ENCODE data around the gene SLCO4C1. TPM values are rescaled to one million over a fixed set of nuclear protein-coding genes. Genes with fewer than 3 reads are reported as not detected.

Gene SLCO4C1
- total RNA-seq, 1 experiment from 2014 or later: under 0.01 TPM

DNA sequence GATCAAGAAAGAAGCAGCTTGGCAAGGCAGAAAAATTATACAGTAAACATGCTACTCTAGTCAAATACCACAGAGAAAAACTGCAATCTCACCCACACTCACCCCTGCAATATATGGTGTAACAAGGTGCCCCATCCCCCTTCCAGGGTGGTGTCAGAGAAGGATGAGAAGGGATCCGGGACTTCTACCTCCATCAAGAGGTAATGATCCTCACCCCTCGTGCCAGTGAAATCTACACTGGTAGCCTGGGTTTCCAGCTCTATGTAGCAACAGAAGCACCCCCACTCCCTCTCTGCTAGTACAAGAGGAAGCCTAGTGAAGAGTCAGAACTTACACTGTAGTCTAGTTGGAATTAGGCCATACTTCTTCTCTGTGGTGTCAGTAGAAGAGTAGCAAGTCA lies 18.9 kb downstream of the SLCO4C1 start:
- no peak for DNase-seq (ENCODE audit: low read depth)

GRCh38 chr5:102271759-102272158 lies 24.3 kb downstream of the SLCO4C1 start:
- DNase-seq (ENCODE audit: low read depth): no peak

- no peak for DNase-seq (ENCODE audit: low read depth)
Measured at GRCh38 chr5:102270036-102270435, 26.0 kb downstream of the SLCO4C1 start.

- DNase-seq (ENCODE audit: low read depth): no peak
Measured at GRCh38 chr5:102262688-102263087, 33.4 kb downstream of the SLCO4C1 start.

DNA sequence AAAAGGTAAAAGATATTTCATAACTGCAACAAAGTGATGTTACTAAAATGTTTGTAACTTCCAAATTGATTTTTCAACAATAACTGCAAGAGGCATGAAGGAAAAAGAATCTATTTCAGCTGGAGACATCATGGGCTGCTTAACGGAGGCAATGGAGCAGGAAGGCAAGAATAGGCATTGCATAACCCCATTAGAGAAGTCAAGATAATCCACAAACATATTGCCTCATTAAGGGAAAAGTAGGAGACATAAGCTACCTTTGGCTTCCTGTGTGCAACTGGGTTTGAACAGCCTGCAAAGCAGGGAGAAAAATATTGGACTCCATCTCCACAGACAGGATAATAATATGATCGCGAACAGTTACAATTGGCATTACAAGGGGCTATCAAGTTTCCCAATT lies 46.7 kb downstream of the SLCO4C1 start:
- no peak for DNase-seq (ENCODE audit: low read depth)

GRCh38 chr5:102243213-102243612 lies 52.9 kb downstream of the SLCO4C1 start:
- DNase-seq (ENCODE audit: low read depth): no peak

GRCh38 chr5:102241809-102242421 lies 54.2 kb downstream of the SLCO4C1 start:
- no peak for DNase-seq (ENCODE audit: low read depth)

- DNase-seq (ENCODE audit: low read depth): no peak
Measured at GRCh38 chr5:102231693-102232619, 64.1 kb downstream of the SLCO4C1 start.

- DNase-seq (ENCODE audit: low read depth): no peak
Measured at GRCh38 chr5:102229685-102230084, 66.4 kb downstream of the SLCO4C1 start.

GRCh38 chr5:102226321-102226720 lies 69.8 kb downstream of the SLCO4C1 start:
- DNase-seq (ENCODE audit: low read depth): no peak

DNA sequence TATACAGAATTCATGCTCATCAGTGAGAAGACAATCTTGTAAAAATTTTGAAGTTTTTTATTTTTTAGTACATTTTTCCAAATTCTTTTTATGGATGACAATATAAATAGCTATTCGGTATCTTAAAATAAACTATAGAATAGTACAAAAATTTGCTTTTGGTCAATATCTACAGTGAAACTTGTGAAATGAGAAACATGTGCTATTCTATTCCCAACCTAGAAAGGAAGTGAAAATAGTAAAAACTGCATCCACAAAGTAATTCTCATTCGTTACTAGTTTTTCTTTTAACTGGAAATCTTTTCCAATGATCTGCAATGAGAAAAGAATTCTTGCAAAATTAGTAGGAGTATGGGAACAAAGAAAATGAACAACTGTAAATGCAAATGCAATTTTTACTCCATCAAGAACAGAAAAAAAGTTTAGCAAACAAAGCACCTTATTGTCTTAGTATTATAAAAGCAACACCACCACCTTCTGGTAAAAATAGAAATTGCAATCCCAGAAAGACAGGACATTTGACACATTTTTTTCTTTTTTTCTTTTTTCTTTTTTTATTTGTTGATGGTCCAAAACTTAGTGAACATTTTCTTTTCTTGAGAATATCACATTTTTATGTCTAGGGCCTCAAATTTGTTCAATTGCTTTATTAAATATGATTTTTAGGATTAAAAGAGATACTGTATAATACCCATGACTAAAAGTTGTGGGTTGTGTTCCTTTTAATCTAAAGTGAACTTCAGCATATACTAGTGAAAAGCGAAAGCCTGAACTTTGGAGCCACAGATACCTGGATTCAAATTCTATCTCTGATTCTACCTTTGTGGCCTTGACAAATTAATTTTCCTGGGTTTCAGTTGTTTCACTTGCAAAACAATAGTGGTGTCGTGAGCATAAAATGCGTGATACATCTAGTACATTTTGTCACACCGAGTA lies 72.3 kb downstream of the SLCO4C1 start:
- peak; percentile 34 for DNase-seq (ENCODE audit: low read depth)

GRCh38 chr5:102222772-102223171 lies 73.3 kb downstream of the SLCO4C1 start:
- no peak for DNase-seq (ENCODE audit: low read depth)

DNA sequence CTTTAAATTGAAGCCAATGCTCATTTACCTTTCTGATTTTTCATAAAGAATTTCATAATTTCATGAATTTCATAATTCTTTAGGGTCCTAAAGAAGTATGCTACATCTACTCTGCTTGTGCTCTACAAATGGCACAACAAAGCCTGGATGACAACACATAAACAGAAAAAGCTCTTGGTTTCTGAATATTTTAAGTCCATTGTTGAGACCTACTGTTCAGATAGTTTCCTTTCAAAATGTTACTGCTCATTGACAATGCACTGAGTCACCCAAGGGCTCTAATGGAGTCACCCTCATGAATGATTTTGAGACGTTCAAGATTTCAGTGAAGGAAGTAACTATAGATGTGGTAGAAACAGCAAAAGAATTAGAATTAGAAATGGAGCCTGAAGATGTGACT lies 74.1 kb downstream of the SLCO4C1 start:
- DNase-seq (ENCODE audit: low read depth): no peak

GRCh38 chr5:102218159-102218558 lies 77.9 kb downstream of the SLCO4C1 start:
- no peak for DNase-seq (ENCODE audit: low read depth)

DNA sequence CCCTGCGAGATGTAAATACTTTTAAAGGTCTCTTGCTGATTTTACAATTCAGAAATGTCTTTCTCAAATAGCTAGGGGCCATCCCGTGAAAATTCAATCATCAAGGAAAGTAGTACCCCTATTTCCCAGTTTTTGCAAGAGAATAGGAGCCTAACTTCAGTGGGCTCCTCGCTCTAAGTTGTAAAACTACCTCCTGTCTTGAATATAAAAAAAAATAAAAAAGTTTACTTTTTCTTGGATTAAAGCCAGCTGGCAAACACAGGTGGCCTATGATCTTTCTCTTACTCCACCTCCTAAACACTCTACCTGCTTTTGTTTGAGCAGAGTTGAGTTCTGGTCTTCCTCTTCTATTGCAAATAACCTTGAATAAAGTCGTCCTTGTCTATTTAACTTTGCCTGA lies 79.4 kb downstream of the SLCO4C1 start:
- DNase-seq (ENCODE audit: low read depth): no peak

DNA sequence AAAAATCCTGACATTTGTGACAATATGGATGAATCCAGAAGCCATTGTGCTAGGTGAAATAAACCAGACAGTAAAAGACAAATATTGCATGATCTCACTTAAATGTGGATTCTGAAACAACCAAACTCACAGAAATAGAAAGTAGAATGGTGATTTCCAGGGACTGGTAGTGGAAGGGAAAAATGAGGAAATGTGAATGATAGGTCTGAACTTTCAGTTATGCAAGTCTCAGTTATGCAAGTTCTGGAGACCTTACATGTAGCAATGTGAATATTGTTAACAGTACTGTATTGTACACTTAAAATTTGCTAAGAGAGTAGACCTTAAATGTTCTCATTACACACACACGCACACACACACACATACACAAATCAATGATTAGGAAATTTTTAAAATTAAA lies 84.9 kb downstream of the SLCO4C1 start:
- no peak for DNase-seq (ENCODE audit: low read depth)

- DNase-seq (ENCODE audit: low read depth): no peak
Measured at GRCh38 chr5:102200861-102201260, 95.2 kb downstream of the SLCO4C1 start.

DNA sequence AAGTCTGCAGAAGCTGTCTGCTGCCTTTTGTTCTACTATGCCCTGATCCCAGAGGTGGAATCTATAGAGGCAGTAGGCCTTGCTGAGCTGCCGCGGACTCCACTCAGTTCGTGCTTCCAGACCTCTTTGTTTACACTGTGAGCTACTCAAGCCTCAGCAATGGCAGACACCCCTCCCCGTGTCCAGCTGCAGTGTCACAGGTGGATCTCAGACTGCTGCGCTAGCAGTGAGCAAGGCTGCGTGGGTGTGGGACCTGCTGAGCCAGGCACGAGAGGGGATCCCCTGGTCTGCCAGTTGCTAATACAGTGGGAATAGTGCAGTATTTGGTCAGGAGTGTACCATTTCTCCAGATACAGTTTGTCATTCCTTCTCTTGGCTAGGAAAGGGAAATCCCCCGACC lies 99.6 kb downstream of the SLCO4C1 start:
- no peak for DNase-seq (ENCODE audit: low read depth)
